HG03439 (cell line): ENCODE results near the gene SNX9.
"Not testable (repeated sequence)": the region's sequence is repeated elsewhere in the genome, so short reads cannot be mapped to it uniquely, and the experiment has no call there.

Experiments used
- ATAC-seq: cut with Tn5 transposase; IDR thresholded peaks from one replicate; pipeline ENCODE4 v1.9.1; 2021; ENCODE audit warnings: mild to moderate bottlenecking, moderate library complexity; ENCODE audit not compliant: unreplicated experiment

SNX9 gene

DNA sequence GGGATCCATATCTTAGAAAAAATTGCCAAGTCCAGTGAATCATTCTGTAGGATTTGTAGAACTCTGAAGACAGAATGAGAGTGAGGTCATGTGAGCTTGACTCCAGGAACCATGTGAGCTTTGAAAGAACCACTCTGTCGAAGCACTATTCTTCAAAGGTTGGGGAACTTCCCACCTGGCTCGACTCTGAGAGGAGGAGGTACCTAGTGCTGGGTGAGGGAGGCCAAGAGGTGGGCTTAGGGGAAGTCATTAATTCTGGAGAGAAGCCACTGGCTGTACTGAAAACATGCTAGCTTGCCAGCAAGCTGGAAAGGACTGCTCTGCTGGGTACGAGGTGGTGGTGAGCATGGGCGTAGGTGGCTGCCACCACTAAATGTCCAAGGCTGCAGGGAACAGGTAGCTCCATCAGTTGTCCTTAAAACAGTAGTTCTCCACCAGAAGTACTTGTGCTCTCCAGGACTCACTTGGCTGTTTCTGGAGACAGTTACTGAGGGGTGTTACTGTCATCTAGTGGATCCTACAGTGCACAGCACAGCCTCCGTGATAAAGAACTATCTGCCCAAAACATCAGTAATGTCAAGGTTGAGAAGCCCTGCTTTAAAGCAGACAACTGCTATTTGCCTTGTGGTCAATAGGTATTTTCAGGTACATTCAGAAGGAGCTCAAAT is 124.0 kb downstream of the SNX9 start:
- no peak for ATAC-seq

DNA sequence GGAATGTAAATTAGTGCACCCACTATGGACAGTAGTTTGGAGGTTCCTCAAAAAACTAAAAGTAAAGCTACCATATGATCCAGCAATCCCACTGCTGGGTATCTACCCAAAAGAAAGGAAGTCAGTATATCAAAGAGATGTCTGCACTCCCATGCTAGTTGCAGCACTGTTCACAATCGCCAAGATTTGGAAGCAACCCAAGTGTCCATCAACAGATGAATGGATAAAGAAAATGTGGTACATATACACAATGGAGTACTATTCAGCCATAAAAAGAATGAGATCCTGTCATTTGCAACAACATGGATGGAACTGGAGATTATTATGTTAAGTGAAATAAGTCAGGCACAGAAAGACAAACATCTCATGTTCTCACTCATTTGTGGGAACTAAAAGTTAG is 127.9 kb downstream of the SNX9 start:
- ATAC-seq: not testable (repeated sequence)

DNA sequence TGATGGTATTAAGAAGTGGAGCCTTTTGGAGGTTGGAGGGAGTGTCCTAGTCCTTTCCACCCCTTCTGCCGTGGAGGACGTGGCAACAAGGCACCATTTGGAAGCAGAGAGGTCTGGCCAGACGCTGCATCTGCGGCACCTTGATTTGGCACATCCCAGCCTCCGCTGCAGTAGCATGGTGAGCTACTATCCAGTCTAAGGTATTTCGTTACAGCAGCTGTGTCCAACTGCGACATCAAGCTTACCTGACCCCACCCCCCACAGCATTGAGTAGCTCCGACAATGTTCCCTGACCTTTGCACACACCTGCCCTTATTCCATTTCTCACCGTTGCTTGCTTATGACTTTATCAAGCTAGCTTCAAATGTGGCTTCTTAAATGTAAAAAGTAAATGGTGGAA is 128.8 kb downstream of the SNX9 start:
- no peak for ATAC-seq

DNA sequence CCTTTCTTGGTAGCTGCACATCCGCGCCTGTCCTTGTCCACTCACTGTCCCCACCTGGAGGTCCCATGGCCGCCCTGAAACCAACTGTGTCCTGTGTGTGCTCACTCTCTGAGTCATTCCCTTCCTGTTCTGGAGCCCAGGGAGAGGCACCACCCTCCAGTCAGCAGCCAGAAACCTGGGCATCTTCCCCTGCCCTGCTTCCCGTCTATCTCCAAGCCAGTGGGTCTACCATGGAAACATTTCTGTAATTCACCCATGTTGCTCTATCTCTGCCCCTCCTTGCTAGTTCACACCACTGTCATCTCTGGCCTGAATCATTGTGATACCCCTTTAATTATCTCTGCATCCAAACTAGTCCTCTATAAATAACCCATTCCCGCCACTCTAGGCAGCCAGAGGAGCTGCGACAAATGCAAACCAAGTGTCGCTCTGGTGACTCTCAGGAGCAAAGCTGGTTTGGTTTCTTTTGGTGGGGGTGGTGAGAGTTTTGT is 129.9 kb downstream of the SNX9 start:
- ATAC-seq: no peak

DNA sequence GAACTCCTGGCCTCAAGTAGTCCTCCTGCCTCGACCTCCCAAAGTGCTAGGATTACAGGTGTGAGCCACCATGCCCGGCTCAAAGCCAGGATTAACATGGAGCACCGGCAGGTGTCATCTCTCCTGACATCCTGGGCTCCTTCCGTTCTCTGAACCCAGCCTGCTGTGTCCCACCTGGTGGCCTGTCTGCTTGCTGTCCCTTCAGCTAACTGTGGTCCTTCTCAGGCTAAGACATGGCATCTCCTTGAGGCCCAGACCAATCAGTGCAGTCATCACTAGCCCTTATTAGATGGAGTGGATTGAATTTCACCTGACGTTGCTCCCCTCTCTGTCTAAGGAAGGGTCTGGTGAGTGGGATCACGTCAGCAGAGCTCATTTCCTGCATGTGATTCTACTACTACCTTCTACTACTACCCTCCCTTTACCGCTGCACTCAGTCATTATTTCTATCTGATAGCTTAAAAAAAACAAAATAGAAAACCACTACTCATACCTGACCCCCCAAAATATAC is 130.6 kb downstream of the SNX9 start:
- no peak for ATAC-seq

DNA sequence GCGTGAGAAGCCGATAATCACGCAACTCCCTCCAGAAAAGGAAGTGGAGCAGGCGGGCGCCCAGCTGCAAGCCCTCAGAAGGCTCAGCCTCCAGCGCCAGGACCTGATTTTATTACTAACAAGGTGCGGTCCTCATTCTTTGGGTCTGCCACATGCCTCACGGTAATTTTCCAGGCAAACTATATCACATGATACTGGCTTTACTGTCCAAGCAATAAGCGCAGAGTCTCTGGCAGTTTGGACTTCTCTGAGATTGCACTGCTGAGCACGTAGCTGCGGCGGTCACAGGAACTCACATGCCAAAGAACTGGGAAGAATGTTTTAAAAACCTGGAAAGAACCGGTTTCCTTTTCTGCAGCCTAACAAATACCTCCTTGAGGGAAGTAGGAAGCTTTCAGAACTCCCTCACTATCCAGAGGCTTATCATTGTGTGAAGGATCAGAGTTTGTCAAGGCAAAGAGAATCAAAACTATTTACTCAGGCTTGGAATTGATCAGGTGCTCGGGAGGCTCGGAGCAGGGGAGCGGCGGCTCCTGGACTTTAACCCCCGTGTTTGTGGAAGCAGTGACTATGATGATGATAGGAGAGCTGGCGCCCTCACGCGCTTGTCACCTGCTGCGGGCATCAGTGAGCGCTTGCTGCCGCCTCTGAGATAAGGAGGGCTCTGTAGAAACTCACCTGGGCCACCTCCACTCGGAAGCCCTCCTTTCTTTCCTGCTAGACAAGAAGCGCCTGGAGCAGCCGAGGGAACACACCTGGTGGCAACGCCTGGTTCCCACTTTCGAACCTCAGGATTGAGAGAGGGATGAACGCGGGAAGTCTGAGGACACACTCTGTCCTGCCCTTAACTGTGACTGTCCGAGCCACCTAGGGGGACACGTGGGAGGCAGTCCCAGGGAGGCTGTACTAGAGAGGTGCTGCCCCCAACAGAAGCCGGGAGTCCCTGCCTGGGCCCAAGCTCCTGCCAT is 131.4 kb downstream of the SNX9 start:
- ATAC-seq: no peak

DNA sequence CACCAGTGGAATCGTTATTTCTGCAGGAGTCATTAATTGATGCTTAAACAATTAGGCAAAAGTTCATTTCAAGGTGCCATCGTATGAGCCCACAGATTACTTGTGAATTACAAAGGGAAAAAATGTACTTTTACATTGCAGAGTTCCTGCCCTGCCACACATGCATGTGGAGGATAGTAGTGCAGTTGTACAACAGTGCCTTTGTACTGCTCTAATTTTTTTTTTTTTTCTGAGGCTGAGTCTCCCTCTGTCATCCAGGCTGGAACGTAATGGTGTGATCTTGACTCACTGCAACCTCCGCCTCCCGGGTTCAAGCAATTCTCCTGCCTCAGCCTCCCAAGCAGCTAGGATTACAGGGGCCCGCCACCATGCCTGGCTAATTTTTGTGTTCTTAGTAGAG is 132.6 kb downstream of the SNX9 start:
- no peak for ATAC-seq

DNA sequence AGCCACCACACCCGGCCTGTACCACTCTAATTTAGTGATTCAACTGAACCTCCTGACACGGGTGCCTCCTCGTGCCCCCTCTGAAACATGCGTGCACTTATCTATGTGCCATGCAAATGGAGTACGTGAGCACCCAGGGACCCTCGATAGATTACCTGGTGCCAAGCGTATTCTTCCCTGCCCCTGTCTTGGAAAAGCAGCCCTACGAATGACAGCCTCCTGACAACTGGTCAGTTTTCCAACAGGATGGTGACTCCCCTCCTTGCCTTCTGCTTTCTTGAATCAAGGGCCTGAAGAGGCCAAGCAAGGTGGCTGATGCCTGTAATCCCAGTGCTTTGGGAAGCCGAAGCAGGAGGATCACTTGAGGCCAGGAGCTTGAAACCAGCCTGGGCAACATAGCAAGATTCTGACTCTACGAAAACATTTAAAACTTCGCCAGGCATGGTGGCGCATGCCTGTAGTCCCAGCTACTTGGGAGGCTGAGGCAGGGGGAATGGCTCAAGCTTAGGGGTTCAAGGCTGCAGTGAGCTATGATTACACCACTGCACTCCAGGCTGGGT is 133.2 kb downstream of the SNX9 start:
- ATAC-seq: no peak

DNA sequence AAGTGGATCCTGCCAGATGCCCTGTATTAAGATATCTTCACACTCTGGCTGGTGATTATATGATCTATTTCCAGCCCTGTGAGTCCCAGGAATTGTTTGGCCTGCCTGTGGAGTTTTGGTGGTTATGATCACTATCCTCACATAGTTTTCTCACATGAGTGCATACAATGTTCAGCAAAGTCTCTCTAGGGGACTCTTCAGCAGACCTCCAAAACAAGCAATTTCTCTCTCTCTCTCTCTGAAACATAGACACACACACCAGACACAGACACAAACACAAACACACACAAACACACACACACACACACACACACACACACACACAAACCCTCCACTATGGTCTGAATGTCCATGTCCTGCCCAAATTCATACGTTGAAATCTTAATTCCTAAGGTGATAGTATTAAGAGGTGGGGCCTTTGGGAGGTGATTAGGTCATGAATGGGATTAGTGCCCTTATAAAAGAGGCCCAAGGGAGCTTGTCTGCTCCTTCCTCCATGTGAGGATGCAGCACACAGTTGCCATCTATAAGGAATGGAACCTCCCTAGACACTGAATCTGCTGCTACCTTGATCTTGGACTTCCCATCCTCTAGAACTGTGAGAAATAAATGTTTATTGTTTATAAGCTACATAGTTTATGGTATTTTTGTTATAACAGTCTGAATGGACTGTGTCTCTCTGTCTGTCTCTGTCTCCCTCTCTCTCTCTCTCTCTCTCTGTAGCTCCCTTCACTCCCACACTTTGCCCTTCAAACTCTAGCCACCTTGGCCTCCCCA is 136.6 kb downstream of the SNX9 start:
- no peak for ATAC-seq

DNA sequence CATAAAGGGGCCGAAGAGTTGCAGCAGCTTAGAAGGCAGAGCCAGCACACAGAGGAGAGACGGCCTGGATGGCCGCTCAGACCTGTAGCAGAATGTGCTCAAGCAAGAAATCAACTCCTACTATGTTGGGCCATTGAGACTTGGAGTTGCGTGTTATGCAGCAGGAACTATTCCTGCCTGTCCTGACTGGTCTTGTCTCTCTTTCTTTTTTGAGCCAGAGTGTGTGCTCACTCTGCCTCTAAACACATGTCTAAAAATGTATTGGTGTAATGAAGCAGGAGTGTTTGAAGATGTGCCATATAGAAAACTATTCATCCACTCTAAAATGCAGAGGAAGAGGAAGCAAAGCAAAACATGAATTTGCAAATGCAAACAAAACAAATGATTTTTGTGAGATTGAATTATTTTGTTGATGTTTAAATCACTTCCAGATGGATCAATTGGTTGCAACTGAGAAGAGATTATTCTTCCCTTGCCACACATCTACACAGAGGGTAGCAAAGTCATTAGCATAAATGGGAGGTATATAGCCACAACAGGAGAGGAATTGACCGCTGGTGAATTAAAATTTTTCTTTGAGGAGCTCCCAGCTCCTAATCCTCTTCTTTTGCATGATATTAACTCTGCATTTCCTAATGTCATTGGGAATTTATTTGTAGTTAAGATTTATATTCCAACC is 138.2 kb downstream of the SNX9 start:
- ATAC-seq: no peak

DNA sequence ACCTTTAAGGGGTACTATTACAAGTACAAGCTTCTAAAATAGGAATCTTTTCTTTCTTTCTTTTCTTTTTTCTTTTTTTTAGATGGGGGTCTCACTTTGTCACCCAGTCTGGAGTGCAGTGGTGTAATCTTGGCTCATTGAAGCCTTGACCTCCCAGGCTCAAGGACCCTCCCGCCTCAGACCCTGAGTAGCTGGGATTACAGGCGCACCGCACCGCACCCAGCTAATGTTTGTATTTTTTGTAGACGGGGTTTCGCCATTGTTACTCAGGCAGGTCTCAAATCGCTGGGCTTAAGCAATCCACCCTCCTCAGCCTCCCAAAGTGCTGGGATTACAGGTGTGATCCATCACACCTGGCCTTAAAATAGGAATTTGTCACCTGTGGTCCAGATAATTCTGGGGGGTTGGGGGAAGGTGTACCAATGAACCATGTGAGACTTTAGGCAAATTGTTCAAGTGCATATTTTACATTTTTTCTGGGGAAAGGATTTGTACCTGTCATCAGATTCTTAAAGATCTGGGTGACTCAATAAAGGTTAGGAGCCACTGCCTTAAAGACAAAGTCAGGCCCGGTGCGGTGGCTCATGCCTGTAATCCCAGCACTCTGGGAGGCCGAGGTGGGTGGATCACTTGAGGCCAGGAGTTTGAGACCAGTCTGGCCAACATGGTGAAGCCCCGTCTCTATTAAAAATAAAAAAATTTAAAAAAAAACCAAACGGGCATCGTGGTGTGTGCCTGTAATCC is 139.0 kb downstream of the SNX9 start:
- ATAC-seq: no peak

DNA sequence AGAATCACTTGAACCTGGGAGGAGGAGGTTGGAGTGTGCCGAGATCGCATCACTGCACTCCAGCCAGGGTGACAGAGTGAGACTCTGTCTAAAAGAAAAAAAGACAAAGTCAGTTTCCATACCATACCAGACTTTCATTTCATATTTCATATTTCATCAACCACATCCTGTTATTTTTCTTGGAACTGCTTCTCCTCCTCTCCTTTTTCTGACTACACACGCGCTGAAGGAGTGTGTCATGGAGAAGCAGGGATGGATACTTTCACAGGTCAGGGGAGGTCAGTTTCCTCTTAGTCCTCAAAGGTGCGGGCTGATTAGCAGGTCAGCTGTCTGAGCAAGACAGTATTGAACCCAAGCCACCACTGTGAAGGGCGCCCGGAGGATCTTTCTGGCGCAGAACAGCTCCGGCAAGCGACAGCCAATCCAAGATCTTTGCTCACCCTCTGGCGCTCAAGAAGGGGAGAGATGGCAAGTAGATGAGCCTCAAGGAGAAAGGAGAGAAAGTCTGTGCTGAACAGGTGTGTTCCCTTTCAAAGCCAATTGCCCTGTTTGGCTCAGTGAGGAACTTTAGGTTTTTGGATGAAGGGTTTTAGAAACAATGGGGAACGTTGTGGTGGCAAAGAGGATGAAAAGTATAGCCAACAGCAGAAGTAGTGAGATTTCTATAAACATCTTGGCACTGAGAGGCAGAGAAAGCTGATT is 139.7 kb downstream of the SNX9 start:
- ATAC-seq: no peak

DNA sequence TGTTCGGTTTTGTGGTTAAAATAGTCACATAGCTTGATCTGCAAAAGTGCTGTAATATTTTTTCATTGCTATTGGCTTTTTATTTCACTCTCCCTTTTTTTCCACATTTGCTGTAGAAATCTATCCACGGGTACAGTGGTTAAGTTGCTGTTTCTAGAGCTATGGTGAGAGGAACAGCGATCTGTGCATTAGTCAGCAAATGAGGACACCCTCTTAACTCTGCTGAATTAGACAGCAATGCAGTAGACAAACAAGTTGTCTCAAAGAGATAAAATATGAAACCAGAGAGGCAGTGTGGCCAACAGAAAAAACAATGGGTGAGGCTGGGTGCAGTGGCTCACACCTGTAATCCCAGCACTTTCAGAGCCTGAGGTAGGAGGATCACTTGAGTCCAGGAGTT is 141.1 kb downstream of the SNX9 start:
- ATAC-seq: no peak

DNA sequence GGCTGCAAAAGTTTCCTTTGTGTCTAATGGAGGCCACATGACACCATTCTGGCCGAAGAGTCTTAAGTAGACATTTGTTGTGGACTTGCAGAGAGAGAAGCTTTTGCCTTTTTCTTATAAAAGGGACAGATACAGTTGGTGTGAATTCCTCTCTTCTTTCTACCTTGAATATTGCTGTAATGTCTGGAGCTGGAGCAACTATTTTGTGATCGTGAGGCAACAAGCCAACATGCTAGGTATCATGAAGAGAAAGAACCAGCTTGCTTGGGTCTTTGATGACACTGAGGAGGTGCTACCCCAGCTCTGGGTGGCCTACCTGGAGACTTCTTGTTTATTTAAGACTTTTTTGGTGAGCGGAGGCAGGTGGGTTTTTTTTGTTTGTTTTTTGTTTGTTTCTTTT is 142.3 kb downstream of the SNX9 start:
- ATAC-seq: no peak

DNA sequence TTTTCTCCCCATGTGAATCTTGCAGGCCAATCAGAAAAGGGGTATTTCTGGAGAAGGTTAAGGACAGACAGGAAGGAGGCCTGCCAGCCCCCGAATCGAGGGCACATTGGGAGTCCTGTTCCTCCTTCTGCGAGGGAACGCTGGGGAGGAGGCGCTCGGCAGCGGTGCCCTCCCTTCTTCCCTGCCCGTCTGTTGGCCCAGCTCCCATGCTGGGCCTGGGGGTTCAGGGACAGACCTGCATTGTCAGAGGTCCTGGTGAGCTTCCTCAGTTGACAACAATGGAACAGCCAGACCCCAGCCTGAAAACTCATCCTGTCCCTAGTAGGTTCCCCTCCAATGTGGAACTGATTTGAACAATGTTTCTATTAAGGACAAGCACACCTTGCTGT is 143.5 kb downstream of the SNX9 start:
- ATAC-seq: no peak

DNA sequence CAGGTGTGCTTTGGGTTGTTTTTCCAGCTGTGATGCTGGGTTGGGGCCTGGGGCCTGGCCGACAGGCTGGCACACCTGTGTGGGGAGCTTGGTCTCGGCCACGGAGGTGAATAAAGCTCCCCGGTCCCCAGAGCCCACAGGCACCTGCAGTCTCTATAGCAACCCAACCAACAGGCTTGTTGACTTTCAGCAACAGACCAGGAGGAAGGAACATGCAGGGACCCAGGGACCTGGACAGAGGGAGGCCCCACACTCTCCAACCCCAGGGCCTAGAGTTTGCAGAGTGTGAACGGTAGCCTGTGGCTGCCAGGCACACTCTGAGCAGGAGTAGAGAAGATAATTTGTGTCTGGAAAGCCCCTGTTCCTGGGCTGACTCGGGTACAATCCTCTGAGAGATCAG is 144.0 kb downstream of the SNX9 start:
- ATAC-seq: no peak

DNA sequence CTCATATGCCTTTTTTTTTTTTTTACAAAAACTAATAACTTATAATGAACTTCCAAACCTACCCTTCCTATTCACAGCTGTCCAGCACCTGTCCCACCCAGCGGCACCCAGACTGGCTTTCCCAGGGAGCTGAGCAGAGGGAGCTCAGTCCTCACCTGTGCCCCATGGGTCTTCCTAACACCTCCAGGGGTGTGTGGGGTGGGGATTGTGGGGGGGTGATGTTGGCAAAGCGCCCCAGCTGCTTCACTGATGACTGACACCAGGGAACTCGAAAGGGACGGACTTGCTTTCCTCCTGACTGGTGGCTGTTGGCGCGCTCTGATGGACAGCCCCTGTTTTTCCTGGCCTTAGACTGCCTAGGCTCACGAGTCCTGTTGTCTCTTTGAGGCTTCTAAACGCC is 144.4 kb downstream of the SNX9 start:
- no peak for ATAC-seq

DNA sequence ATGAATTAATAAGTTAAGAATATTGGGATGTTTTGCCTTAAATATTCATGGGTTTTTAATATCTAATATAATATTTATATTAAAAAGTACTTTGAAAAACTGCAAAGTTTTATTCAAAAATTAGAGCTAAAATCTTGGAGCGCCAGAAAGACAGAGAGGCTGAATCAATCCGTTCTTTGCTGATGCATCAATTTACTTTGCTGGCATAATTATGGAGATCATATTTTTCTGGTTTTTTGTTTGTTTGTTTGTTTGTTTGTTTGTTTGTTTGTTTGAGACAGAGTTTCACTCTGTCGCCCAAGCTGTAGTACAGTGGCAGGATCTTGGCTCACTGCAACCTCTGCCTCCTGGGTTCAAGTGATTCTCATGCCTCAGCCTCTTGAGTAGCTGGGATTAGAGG is 149.1 kb downstream of the SNX9 start:
- not testable (repeated sequence) for ATAC-seq

DNA sequence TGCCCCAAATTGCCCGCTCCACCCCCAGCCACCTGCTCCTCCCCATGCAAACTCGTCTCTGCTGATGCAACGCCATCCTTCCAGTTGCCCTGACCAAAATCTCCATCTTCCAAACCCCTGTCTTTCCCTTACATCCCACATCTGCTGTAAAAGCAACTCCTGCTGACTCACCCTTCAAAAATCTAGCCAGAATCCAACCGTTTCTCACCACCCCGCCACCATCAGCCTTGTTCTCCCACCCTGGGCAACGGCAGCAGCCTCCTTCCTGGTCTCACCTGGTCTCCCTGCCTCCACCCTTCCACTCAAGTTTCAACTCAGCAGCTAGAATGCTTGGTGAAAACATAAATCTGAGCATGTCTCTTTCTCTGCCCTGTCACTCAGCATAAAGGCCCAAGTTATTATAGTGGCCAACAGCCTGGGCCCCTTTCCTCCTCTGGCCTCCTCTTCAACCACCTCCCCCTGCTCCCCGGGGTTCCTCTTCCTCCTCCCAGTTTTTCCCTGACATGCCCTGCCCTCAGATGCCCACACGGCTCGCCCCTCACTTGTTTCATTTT is 151.4 kb downstream of the SNX9 start:
- ATAC-seq: no peak
